GM12865 (cell line): ENCODE measurements around the gene ADCY4.

Source experiments
- DNase-seq: peaks from one replicate; pipeline ENCODE4 v3.0.0; 2010; ENCODE audit warnings: low read depth
- H3K4me3 ChIP-seq: 2 replicates; pipeline ENCODE4 v1.5.1; 2011; ENCODE audit warnings: mild to moderate bottlenecking, low read depth, low read length, control low read depth
- TF ChIP-seq, protein P1 (sequence below): IDR thresholded peaks from 2 replicates; pipeline ENCODE4 v1.5.1; 2011; ENCODE audit warnings: low read length, control low read depth, low read depth, inconsistent platforms; ENCODE audit not compliant: insufficient read depth; ENCODE audit errors: missing control alignments

ADCY4 gene

DNA sequence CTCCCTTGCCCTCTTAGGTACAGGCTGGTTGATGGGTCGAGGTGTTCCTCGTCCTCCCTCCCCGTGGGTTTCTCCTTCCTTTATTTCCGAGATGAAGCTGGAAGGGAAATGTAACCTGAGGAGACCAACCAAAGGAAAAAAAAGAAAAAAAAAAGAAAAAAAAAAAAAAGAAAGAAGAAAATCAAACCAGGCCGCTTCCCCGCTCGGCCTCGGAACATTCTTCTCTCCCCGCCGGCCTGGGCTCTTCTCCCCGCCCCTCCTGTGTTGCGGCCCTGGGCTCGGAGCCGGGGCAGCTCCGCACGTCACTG is 31.5 kb upstream of the ADCY4 start:
- peak overlapping the region; percentile 25; the same call in 1 of the 2 replicates for H3K4me3 ChIP-seq
- DNase-seq, result no peak
- TF ChIP-seq, protein P1, sequence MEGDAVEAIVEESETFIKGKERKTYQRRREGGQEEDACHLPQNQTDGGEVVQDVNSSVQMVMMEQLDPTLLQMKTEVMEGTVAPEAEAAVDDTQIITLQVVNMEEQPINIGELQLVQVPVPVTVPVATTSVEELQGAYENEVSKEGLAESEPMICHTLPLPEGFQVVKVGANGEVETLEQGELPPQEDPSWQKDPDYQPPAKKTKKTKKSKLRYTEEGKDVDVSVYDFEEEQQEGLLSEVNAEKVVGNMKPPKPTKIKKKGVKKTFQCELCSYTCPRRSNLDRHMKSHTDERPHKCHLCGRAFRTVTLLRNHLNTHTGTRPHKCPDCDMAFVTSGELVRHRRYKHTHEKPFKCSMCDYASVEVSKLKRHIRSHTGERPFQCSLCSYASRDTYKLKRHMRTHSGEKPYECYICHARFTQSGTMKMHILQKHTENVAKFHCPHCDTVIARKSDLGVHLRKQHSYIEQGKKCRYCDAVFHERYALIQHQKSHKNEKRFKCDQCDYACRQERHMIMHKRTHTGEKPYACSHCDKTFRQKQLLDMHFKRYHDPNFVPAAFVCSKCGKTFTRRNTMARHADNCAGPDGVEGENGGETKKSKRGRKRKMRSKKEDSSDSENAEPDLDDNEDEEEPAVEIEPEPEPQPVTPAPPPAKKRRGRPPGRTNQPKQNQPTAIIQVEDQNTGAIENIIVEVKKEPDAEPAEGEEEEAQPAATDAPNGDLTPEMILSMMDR, result no peak

DNA sequence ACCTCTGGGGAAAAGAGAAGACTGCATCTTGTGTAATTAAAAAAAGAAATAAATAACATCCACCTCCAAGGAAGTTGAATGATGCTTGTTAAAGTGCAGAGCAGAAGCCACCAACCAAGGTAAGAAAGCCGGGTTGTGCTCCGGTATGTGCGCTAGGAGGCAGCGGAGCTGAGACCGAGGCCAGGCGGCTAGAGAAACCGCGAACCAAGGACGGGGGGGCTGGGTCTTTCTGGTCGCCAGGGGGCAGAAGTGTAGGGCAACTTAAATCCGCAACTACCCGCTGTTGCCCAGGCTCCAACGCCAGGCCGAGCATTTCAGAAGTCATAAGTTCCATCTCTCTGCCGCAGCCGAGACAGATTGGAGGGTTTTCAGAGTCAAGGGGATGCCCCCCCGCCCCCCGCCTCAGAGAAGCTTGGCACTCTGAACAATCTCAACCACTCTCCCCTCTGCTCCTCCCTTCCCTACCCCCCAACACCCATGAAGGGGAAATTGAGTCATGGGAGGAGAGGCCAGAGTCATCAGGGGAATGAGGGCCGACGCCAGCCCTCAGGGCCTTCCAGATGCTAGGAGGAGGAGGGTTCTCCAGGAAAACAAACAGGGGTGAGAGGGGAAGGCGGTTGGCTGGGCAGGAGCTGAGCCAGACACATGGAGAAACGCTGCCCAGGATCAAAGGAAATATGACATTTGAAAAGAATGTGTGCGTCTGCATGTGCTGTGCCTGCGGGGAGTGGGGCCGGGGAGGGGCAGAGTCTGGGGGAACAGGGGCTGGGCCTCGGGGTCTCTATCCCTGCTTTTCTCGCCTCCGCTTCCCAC is 30.9 kb upstream of the ADCY4 start:
- no peak overlapping the region for H3K4me3 ChIP-seq
- peak; percentile 88 for DNase-seq
- TF ChIP-seq, protein P1, result peak; percentile 51

DNA sequence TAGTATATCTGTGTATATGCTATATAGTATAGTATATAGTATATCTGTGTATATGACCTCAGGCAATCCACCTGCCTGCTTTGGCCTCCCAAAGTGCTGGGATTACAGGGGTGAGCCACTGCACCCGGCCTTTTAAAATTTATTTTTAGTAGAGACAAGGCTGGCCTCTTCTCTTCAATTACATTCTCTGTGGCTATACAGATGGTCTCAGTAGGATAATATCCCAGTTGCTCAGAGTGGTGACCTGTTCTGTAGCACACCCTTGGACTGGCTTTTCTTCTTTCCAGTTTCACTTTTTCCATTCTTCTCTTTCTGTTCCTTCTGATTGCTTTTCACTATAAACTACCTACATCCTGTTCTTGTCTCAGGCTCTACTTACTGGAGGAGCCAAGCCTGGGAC is 30.0 kb upstream of the ADCY4 start:
- no peak for DNase-seq
- H3K4me3 ChIP-seq, result no peak overlapping the region
- TF ChIP-seq, protein P1, result no peak

DNA sequence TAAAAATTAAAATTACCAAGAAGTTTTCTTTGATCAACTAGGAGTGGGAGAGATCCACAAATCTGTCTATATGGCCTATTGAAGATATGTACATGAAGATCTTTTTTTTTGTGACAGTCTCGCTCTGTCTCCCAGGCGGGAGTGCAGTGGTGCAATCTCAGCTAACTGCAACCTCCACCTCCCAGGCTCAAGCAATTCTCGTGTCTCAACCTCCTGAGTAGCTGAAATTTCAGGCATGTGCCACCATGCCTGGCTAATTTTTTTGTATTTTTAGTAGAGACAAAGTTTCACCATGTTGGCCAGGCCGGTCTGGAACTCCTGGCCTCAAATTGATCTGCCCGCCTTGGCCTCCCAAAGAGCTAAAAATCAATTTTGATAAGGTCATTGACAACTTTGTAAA is 28.5 kb upstream of the ADCY4 start:
- no peak overlapping the region for H3K4me3 ChIP-seq
- no peak for DNase-seq
- TF ChIP-seq, protein P1, result no peak

DNA sequence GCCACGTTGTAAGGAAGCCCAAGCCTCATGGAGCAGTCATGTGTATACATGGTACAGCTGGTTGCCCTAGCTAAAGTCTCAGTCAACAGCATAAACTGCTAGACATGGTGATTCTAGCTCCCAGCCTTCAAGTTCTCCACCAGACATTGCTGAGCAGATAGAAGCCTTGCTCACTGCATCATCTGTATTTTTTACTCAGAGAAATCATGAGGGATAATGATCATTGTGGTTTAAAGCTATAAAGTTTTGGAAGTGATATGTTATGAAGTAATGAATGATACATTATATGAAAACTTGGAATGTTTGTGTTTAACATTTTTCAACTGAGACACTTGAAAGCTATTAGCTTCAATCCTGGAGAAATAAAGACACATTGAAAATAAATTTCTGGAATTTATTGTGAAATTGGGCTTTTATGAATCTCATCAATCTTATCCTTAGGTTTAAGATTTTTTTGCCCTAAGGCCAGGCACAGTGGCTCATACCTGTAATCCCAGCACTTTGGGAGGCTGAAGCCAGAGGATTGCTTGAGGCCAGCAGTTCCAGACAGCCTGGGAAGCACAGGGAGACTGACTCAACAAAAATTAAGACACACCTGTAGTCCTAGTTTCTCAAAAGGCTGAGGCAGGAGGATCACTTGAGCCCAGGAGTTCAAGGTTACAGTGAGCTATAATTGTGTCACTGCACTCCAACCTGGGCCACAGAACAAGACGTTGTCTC is 27.5 kb upstream of the ADCY4 start:
- TF ChIP-seq, protein P1, result no peak
- no peak for DNase-seq
- no peak overlapping the region for H3K4me3 ChIP-seq

DNA sequence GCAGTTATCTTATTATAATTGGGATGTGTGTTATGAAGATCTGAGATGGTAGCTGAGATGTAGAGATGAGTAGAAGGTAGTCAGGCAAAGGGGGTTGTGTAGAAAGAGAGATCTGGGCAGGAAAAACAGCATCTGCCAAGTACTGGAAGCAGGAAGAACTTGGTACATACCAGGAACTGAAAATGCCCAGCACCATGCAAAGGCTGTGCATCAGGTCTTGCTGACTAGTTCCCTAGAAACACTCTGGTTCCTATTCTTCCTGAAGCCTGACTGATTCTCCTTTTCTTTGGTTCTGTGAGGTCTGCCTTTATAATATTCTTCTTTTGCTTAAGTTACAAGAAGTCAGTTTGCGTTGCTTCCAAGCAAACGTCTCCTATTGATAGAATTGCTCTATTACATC is 26.5 kb upstream of the ADCY4 start:
- DNase-seq, result no peak
- TF ChIP-seq, protein P1, result no peak
- no peak overlapping the region for H3K4me3 ChIP-seq
